HepG2 (cell line): ENCODE measurements around the gene CTAGE6. TPM values are rescaled to one million over a fixed set of nuclear protein-coding genes. Genes with fewer than 3 reads are reported as not detected.
"Not testable (repeated sequence)": the region's sequence is repeated elsewhere in the genome, so short reads cannot be mapped to it uniquely, and the experiment has no call there.

ENCODE experiments used
- ATAC-seq: fragments of 200-7000 bp; cut with Tn5 transposase; 3 replicates; pipeline ENCODE4 v1.9.1; 2020; ENCODE audit warnings: mild to moderate bottlenecking, moderate library complexity
- BruUV-seq: library from RNA; stranded (reverse); fragments of 400-500 nt; replicated peaks from 2 replicates; lab custom pipeline; 2021; lab: Mats Ljungman, UMichigan
- CTCF ChIA-PET: fragments of 300-600 bp; formaldehyde crosslinking; extraction: SDS; loops from one replicate; lab custom pipeline; 2021; ENCODE audit warnings: low total read pairs, inconsistent platforms, low intra/inter-chr PET ratio; lab: Yijun Ruan, JAX
- POLR2A ChIA-PET: fragments of 350-600 bp; sonication (Branson Sonifier 250); formaldehyde crosslinking; loops from one replicate; lab custom pipeline; 2020; ENCODE audit warnings: antibody characterized with exemption, inconsistent platforms; lab: Yijun Ruan, JAX
- DNase-seq: peaks from one replicate; pipeline ENCODE4 v3.0.0-alpha.2; 2015; ENCODE audit warnings: low spot score
- FAIRE-seq: peaks from 3 replicates; lab custom pipeline; 2011; peaks lifted over from hg19 to GRCh38; lab: Jason Lieb, UNC
- H2AFZ ChIP-seq: one replicate; pipeline ENCODE4 v1.6.1; 2011; ENCODE audit warnings: low read length, inconsistent platforms
- H3K27ac ChIP-seq: fragments of 300-600 bp; 3 replicates; pipeline ENCODE4 v1.8.0; 2011; ENCODE audit warnings: mixed run types, mild to moderate bottlenecking, mixed read lengths, low read length, inconsistent platforms; ENCODE audit not compliant: insufficient read depth; ENCODE audit errors: extremely low read length
- H3K27me3 ChIP-seq, 2 experiments: fragments of 200-600 bp in 1 of 2; 2 replicates in 1 of 2; 3 replicates in 1 of 2; pipeline versions ENCODE4 v1.6.0 to v1.8.0; 2011; ENCODE audit warnings: low read length in 2 of 2, mild to moderate bottlenecking in 2 of 2, moderate library complexity in 2 of 2, inconsistent platforms in 1 of 2; ENCODE audit not compliant: insufficient read depth in 2 of 2, control insufficient read depth in 1 of 2
- H3K36me3 ChIP-seq, 2 experiments: fragments of 200-600 bp in 1 of 2; replicated peaks in 1 of 2; 2 replicates in 1 of 2; 3 replicates in 1 of 2; pipeline versions ENCODE4 v1.5.1 to v1.8.0; 2011; ENCODE audit warnings: low read length in 2 of 2, inconsistent platforms in 1 of 2; ENCODE audit not compliant: insufficient read depth in 2 of 2, control insufficient read depth in 1 of 2
- H3K4me1 ChIP-seq: 2 replicates; pipeline ENCODE4 v1.5.1; 2012; ENCODE audit warnings: low read length, inconsistent platforms; ENCODE audit not compliant: insufficient read depth
- H3K4me2 ChIP-seq: 2 replicates; pipeline ENCODE4 v1.6.0; 2011; ENCODE audit warnings: low read depth, low read length, inconsistent platforms
- H3K4me3 ChIP-seq, 3 experiments: fragments of 200-600 bp in 1 of 3; sonication (generic), shearing (Covaris generic) in 1 of 3; replicated peaks in 1 of 3; 2 replicates each; pipeline ENCODE4 v1.5.1; 2011 to 2016; ENCODE audit warnings: low read length in 3 of 3, inconsistent platforms in 2 of 3, low read depth in 2 of 3, mild to moderate bottlenecking in 2 of 3, control low read depth in 1 of 3, mixed read lengths in 1 of 3; ENCODE audit not compliant: insufficient read depth in 1 of 3
- H3K79me2 ChIP-seq: one replicate; pipeline ENCODE4 v1.6.1; 2011; ENCODE audit warnings: low read length, inconsistent platforms; ENCODE audit not compliant: insufficient read depth
- H3K9ac ChIP-seq: 2 replicates; pipeline ENCODE4 v1.6.0; 2011; ENCODE audit warnings: mild to moderate bottlenecking, low read depth, low read length, inconsistent platforms; ENCODE audit not compliant: insufficient read depth
- H3K9me3 ChIP-seq: 2 replicates; pipeline ENCODE4 v1.5.1; 2012; ENCODE audit warnings: mild to moderate bottlenecking, low read length
- H4K20me1 ChIP-seq: 2 replicates; pipeline ENCODE4 v1.6.0; 2011; ENCODE audit warnings: inconsistent platforms, mild to moderate bottlenecking, low read length, moderate library complexity; ENCODE audit not compliant: insufficient read depth
- WGBS: methylation state at CpG from one replicate; pipeline ENCODE4 v1.1.6; 2017; ENCODE audit warnings: low lambda C conversion rate; 5-methylcytosine and 5-hydroxymethylcytosine counted together
- in situ Hi-C: cut with HindIII; loops from 2 replicates; pipeline ENCODE4 v1.10.0; 2017; ENCODE audit warnings: low pct_unique_long_range_greater_than_20kb; ENCODE audit not compliant: extremely low pct_ligation_motif_present
- intact Hi-C: fragments of 100-400 bp; cut with micrococcal nuclease; formaldehyde crosslinking; loops from one replicate; pipeline ENCODE4 v1.10.0; 2022; ENCODE audit not compliant: unreplicated experiment
- polyA plus RNA-seq, 8 experiments: library from polyadenylated mRNA; depleted of rRNA in 3 of 8; stranded (reverse) in 7 of 8; unstranded in 1 of 8; fragments of >200 nt; fragmentation: Illumina TruSeq in 4 of 8; extraction: Trizol in 4 of 8; gene quantifications; 2 replicates each; pipeline versions ENCODE4 v1.2.1 to v1.2.3, GENCODE V29; 2011 to 2016; ENCODE audit warnings: low read depth in 4 of 8, missing spikeins in 1 of 8, mixed read lengths in 1 of 8; ENCODE audit not compliant: insufficient read depth in 1 of 8
- small RNA-seq, 3 experiments: library from RNA; depleted of rRNA; stranded (forward); fragments of <200 nt; gene quantifications; one replicate each; pipeline ENCODE3, GENCODE V24; 2012; ENCODE audit warnings: low read depth in 2 of 3, low replicate concordance in 1 of 3; ENCODE audit not compliant: insufficient read length in 3 of 3, insufficient read depth in 2 of 3
- total RNA-seq, 5 experiments: library from RNA; depleted of rRNA; stranded (reverse); fragments of >200 nt; fragmentation: Illumina TruSeq; extraction: Trizol; gene quantifications; 2 replicates each; pipeline ENCODE4 v1.2.3, GENCODE V29; 2016; ENCODE audit warnings: low read depth in 1 of 5

Gene CTAGE6
- total and polyA plus RNA-seq, 2 of the 13 experiments (the other 11 are each of a cell fraction or from before 2014, with no cell fraction given): 0.09 TPM; not detected in 1

- H3K9ac ChIP-seq, POLR2A ChIA-PET, in situ Hi-C loops, ATAC-seq, H3K27ac ChIP-seq, H3K4me3 ChIP-seq, BruUV-seq, CTCF ChIA-PET, H2AFZ ChIP-seq, H3K9me3 ChIP-seq, DNase-seq, H3K36me3 ChIP-seq, H4K20me1 ChIP-seq, H3K27me3 ChIP-seq, intact Hi-C loops, H3K79me2 ChIP-seq, H3K4me1 ChIP-seq, H3K4me2 ChIP-seq, FAIRE-seq: not testable (repeated sequence)
- WGBS: no CpG with 5 or more reads among the region's 4 CpGs
These were observed 45.7 kb downstream of the CTAGE6 start for GRCh38 chr7:143711727-143712324.

- H3K4me2 ChIP-seq, BruUV-seq, H3K79me2 ChIP-seq, H3K9me3 ChIP-seq, H4K20me1 ChIP-seq, POLR2A ChIA-PET, in situ Hi-C loops, H3K9ac ChIP-seq, FAIRE-seq, H3K4me3 ChIP-seq, intact Hi-C loops, CTCF ChIA-PET, DNase-seq, H3K36me3 ChIP-seq, H2AFZ ChIP-seq, H3K27me3 ChIP-seq, ATAC-seq, H3K27ac ChIP-seq, H3K4me1 ChIP-seq: not testable (repeated sequence)
- no CpG with 5 or more reads among the region's 5 CpGs for WGBS
These were observed 47.6 kb downstream of the CTAGE6 start for GRCh38 chr7:143709895-143710294.

Small RNA genes within 50 kb of the gene (small RNA-seq; reads per million reads assigned to genes)
- 0 reads per million in 3 experiments for gene RNU6-267P

Other genes with a start within 250 kb of the CTAGE6 start
- gene CTAGE15, start 185.9 kb downstream of the CTAGE6 start, total RNA-seq (2016; rRNA removed; fragmentation: Illumina TruSeq; extraction: Trizol): not detected in 2 replicates
- gene CTAGE15, start 185.9 kb downstream of the CTAGE6 start, polyA plus RNA-seq (2011; rRNA removed): not detected in 2 replicates
- 0.04 TPM in 1 of 2 replicates, not detected in the other for gene TCAF2, start 136.7 kb downstream of the CTAGE6 start, total RNA-seq (2016; rRNA removed; fragmentation: Illumina TruSeq; extraction: Trizol)
- 1.8 and 2.8 TPM in 2 replicates for gene TCAF2, start 136.7 kb downstream of the CTAGE6 start, polyA plus RNA-seq (2011; rRNA removed)
- 101 and 124 TPM in 2 replicates for gene TCAF1, start 144.5 kb upstream of the CTAGE6 start, total RNA-seq (2016; rRNA removed; fragmentation: Illumina TruSeq; extraction: Trizol)
- 36.2 and 40.0 TPM in 2 replicates for gene TCAF1, start 144.5 kb upstream of the CTAGE6 start, polyA plus RNA-seq (2011; rRNA removed)
- gene OR2F2, start 177.5 kb upstream of the CTAGE6 start, total RNA-seq (2016; rRNA removed; fragmentation: Illumina TruSeq; extraction: Trizol): 0.13 TPM in 1 of 2 replicates, not detected in the other
- gene OR2F2, start 177.5 kb upstream of the CTAGE6 start, polyA plus RNA-seq (2011; rRNA removed): not detected in 2 replicates
- 0.90 and 1.5 TPM in 2 replicates for gene OR2F1, start 197.1 kb upstream of the CTAGE6 start, total RNA-seq (2016; rRNA removed; fragmentation: Illumina TruSeq; extraction: Trizol)
- gene OR2F1, start 197.1 kb upstream of the CTAGE6 start, polyA plus RNA-seq (2011; rRNA removed): 0.35 and 0.36 TPM in 2 replicates
- not detected in 2 replicates for gene OR6B1, start 242.6 kb upstream of the CTAGE6 start, total RNA-seq (2016; rRNA removed; fragmentation: Illumina TruSeq; extraction: Trizol)
- 0.18 TPM in 2 replicates for gene OR6B1, start 242.6 kb upstream of the CTAGE6 start, polyA plus RNA-seq (2011; rRNA removed)